Measurements from ENCODE around the gene CGB1.
"Not testable (repeated sequence)": the region's sequence is repeated elsewhere in the genome, so short reads cannot be mapped to it uniquely, and the experiment has no call there.

CGB1 gene

DNA sequence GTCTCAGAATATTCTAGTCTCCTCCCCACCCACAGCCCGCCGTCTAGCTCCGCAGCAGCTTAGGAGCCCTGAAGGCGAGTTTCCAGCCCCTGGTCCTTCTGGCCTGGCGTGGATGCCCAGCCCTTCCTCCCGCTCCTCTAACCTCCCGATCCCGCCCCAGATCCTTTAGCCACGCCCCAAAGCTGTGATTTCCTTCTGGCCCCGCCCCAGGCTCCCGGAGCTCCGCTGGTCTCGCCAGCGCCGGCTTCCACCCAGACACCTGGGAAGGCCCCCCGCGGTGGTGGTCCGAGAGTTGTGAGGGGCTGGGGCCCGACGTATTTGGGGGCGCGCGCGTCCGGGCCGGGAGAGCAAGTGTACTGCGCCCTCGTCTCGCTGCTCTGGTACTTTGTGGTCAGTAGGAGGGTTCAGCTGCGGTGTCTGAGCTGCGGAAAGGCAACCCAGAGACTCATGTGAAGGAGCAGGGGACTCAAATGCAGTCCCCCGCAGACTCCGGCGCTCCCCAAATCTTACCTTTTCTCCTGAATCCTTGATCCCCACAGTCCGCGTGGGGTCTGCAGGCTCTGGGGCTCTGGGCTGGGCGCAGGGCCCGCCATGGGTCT, 21.0 kb upstream of the CGB1 start, which contains the start of gene CGB7:
Gene CGB7 (minus strand): TSS at position 114 of the 599 bp plus-strand sequence. CDS start 2,374 bp downstream, outside the sequence.
- TF ChIP-seq, protein P1, sequence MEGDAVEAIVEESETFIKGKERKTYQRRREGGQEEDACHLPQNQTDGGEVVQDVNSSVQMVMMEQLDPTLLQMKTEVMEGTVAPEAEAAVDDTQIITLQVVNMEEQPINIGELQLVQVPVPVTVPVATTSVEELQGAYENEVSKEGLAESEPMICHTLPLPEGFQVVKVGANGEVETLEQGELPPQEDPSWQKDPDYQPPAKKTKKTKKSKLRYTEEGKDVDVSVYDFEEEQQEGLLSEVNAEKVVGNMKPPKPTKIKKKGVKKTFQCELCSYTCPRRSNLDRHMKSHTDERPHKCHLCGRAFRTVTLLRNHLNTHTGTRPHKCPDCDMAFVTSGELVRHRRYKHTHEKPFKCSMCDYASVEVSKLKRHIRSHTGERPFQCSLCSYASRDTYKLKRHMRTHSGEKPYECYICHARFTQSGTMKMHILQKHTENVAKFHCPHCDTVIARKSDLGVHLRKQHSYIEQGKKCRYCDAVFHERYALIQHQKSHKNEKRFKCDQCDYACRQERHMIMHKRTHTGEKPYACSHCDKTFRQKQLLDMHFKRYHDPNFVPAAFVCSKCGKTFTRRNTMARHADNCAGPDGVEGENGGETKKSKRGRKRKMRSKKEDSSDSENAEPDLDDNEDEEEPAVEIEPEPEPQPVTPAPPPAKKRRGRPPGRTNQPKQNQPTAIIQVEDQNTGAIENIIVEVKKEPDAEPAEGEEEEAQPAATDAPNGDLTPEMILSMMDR (IDR thresholded peaks at IDR 0.05; ENCODE audit: insufficient read depth, low read length, poor library complexity, severe bottlenecking) = no peak
- H3K4me3 ChIP-seq (replicated peaks; ENCODE audit: low read depth, low read length) = no peak within 1 kb of the TSS; the same call in 1 of the 2 replicates
- DNase-seq (ENCODE audit: extremely low read depth, insufficient read length) = no peak
- H3K36me3 ChIP-seq (ENCODE audit: control insufficient read depth, insufficient read depth, low read length) = no peaks in the 10 kb centered on the region
- H3K27me3 ChIP-seq (replicated peaks; ENCODE audit: control insufficient read depth, insufficient read depth, low read length) = peaks cover 4% of the 10 kb centered on the region; the same call in 1 of the 2 replicates

- not testable (repeated sequence) for DNase-seq (ENCODE audit: extremely low read depth, insufficient read length); H3K4me3 ChIP-seq (replicated peaks; ENCODE audit: low read depth, low read length); H3K36me3 ChIP-seq (ENCODE audit: control insufficient read depth, insufficient read depth, low read length); H3K27me3 ChIP-seq (replicated peaks; ENCODE audit: control insufficient read depth, insufficient read depth, low read length)
These were observed 20.4 kb upstream of the CGB1 start for GRCh38 chr19:49056902-49057596.

DNA sequence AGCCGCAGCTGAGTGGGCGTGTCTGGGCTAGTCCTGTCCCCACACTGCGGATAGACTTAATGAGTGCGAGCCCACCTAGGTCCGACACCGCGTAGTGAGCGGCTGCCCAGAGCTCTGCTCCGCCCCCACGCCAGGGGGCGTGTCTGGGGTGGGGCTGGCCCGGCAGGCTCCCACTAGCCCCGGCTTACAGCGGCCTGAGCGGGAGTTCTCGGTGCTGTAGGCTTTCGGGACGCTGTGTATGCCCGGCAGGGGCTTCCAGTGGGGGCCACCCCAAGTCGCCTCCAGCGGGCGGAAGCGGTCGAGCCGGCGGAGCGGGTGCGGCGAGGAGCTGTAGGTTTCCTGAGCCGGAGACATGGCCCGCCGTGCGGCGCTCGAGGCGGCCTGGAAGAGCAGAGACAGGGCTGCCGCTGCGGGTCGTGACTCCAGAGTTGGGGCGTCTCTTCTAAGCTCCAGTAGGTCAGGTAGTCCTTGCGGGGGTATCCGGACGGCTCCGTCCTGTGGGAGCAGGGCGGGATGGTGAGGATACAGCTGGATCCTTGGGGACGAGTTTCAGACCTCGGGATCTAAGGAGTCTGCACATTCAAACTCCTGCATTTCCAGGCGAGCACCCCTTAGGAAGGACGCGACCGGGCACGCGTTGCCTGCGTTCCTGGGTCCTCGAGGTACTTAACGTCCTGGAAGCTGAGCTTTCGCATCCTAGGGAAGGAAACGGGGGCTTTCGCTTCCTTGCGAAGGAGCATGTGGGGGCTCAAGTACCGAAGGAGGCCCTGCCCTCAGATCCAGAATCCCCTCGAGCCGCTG, 19.6 kb upstream of the CGB1 start:
- TF ChIP-seq, protein P1 (IDR thresholded peaks at IDR 0.05; ENCODE audit: insufficient read depth, low read length, poor library complexity, severe bottlenecking) = peak; percentile 18
- Histone ChIP-seq H3K36me3 (ENCODE audit: control insufficient read depth, insufficient read depth, low read length) (no peaks in the 10 kb centered on the region), H3K4me3 (replicated peaks; ENCODE audit: low read depth, low read length) (peak overlapping the region; percentile 47), H3K27me3 (replicated peaks; ENCODE audit: control insufficient read depth, insufficient read depth, low read length) (peaks cover 4% of the 10 kb centered on the region; the same call in 1 of the 2 replicates)
- DNase-seq (ENCODE audit: extremely low read depth, insufficient read length) = peak; percentile 62

GRCh38 chr19:49050376-49051033, 13.8 kb upstream of the CGB1 start:
- not testable (repeated sequence) for H3K4me3 ChIP-seq (replicated peaks; ENCODE audit: low read depth, low read length); H3K36me3 ChIP-seq (ENCODE audit: control insufficient read depth, insufficient read depth, low read length); H3K27me3 ChIP-seq (replicated peaks; ENCODE audit: control insufficient read depth, insufficient read depth, low read length); DNase-seq (ENCODE audit: extremely low read depth, insufficient read length)

- DNase-seq (ENCODE audit: extremely low read depth, insufficient read length); H3K4me3 ChIP-seq (replicated peaks; ENCODE audit: low read depth, low read length); H3K27me3 ChIP-seq (replicated peaks; ENCODE audit: control insufficient read depth, insufficient read depth, low read length); H3K36me3 ChIP-seq (ENCODE audit: control insufficient read depth, insufficient read depth, low read length): not testable (repeated sequence)
These were observed 13.1 kb upstream of the CGB1 start for GRCh38 chr19:49049834-49050233.

- H3K27me3 ChIP-seq (replicated peaks; ENCODE audit: control insufficient read depth, insufficient read depth, low read length) = not testable (repeated sequence)
These were observed 12.3 kb upstream of the CGB1 start, which contains the start of gene CGB8 for GRCh38 chr19:49049011-49049410. CGB8 (minus strand) TSS chr19:49049111; CDS start chr19:49048739, 372 bp downstream.

DNA sequence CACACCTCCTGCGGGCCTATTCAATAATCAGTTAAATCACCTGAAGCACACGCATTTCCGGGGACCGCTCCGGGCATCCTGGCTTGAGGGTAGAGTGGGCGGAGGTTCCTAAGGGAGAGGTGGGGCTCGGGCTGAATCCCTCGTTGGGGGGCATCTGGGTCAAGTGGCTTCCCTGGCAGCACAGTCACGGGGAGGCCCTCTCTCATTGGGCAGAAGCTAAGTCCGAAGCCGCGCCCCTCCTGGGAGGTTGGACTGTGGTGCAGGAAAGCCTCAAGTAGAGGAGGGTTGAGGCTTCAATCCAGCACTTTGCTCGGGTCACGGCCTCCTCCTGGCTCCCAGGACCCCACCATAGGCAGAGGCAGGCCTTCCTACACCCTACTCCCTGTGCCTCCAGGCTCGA, 6.9 kb upstream of the CGB1 start, which contains the start of gene CGB5:
Gene CGB5 (plus strand): TSS at position 301 of the 400 bp plus-strand sequence. CDS start 362 bp downstream, outside the sequence.
- H3K4me3 ChIP-seq (replicated peaks; ENCODE audit: low read depth, low read length); H3K27me3 ChIP-seq (replicated peaks; ENCODE audit: control insufficient read depth, insufficient read depth, low read length); H3K36me3 ChIP-seq (ENCODE audit: control insufficient read depth, insufficient read depth, low read length); DNase-seq (ENCODE audit: extremely low read depth, insufficient read length): not testable (repeated sequence)

More at GRCh38 chr19:49049011-49049410, 12.3 kb upstream of the CGB1 start, which contains the start of gene CGB8:
- not testable (repeated sequence) for DNase-seq (ENCODE audit: extremely low read depth, insufficient read length); H3K4me3 ChIP-seq (replicated peaks; ENCODE audit: low read depth, low read length); H3K36me3 ChIP-seq (ENCODE audit: control insufficient read depth, insufficient read depth, low read length)

DNA sequence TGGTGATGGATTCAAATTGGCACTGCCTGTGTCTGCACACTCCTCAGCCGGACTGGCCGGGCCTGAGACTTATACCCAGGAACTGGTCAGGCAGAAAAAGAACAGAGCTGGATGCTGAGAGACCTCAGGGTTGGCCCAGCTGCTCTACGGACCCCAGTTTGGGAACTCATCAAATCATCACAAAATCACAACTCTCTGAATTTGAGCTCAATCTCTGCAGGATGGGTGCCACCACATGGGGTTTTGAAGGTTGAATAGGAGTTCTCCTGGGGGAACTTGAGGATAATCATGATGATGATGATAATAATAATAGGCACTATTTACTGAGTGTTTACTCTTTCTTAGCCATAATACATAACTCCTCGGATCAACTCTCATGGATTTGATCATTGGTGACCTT, 6.0 kb upstream of the CGB1 start:
- H3K36me3 ChIP-seq (ENCODE audit: control insufficient read depth, insufficient read depth, low read length); H3K27me3 ChIP-seq (replicated peaks; ENCODE audit: control insufficient read depth, insufficient read depth, low read length); H3K4me3 ChIP-seq (replicated peaks; ENCODE audit: low read depth, low read length); DNase-seq (ENCODE audit: extremely low read depth, insufficient read length): not testable (repeated sequence)
